HCT116 (cell line): ENCODE measurements around the gene WIPI1.

Experiments
- CBX3 ChIP-seq: IDR thresholded peaks from 2 replicates; pipeline ENCODE4 v1.6.1; 2012; ENCODE audit warnings: low read depth
- CEBPB ChIP-seq: IDR thresholded peaks from 2 replicates; pipeline ENCODE4 v1.6.1; 2012; ENCODE audit warnings: low read depth
- CTCF ChIP-seq, 3 experiments: fragments of 200-600 bp in 1 of 3; sonication (generic) in 1 of 3; IDR thresholded peaks in 2 of 3; conservative IDR thresholded peaks in 1 of 3; 2 replicates each; pipeline ENCODE4 v1.5.1; 2012 to 2017; ENCODE audit warnings: low read depth in 2 of 3, low read length in 2 of 3, antibody characterized with exemption in 1 of 3, borderline replicate concordance in 1 of 3, control low read depth in 1 of 3, mild to moderate bottlenecking in 1 of 3, mixed read lengths in 1 of 3, mixed run types in 1 of 3, moderate library complexity in 1 of 3; ENCODE audit not compliant: insufficient read depth in 1 of 3
- EZH2 ChIP-seq: fragments of 200-600 bp; sonication (generic); IDR thresholded peaks from 2 replicates; pipeline ENCODE4 v1.6.1; 2017; ENCODE audit warnings: antibody characterized with exemption, mixed run types
- EZH2phosphoT487 ChIP-seq: fragments of 200-600 bp; IDR thresholded peaks from 2 replicates; pipeline ENCODE4 v1.6.1; 2018; ENCODE audit warnings: antibody characterized with exemption, borderline replicate concordance
- MAX ChIP-seq: IDR thresholded peaks from 2 replicates; pipeline ENCODE4 v1.6.1; 2012
- POLR2A ChIP-seq: IDR thresholded peaks from 2 replicates; pipeline ENCODE4 v1.7.0; 2011; ENCODE audit warnings: borderline replicate concordance; ENCODE audit not compliant: insufficient read depth, insufficient read length; ENCODE audit errors: extremely low read depth
- POLR2AphosphoS5 ChIP-seq: IDR thresholded peaks from 2 replicates; pipeline ENCODE4 v1.6.1; 2011; ENCODE audit warnings: mild to moderate bottlenecking, low read depth, low read length, moderate library complexity
- RAD21 ChIP-seq: IDR thresholded peaks from 2 replicates; pipeline ENCODE4 v1.6.1; 2012; ENCODE audit warnings: low read depth, mild to moderate bottlenecking
- TCF7L2 ChIP-seq: IDR thresholded peaks from 2 replicates; pipeline ENCODE4 v1.7.0; 2011; ENCODE audit warnings: borderline replicate concordance, inconsistent platforms; ENCODE audit not compliant: insufficient read depth, insufficient read length; ENCODE audit errors: extremely low read depth

DNA sequence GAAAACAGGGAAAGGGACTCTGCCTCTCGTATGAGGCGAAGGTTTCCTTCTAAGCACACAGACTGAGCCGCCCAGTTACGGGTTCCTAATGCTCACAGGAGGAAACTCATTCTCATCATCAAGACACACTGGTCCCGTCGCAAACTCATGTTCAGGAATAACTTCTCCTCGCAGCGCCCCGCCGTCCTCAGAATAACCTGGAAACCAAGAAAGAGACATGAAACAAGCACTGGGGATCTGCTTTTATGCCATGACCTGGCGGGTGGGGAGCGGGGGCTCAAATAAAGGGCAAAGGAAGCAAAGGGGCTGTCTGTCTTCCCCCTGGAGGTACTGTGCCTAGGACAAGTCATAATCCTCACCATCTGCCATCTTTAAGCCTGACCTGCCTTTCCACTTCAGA, 31.3 kb downstream of the WIPI1 start:
- no peak for TF ChIP-seq CTCF (IDR thresholded peaks at IDR 0.05 in 2 of 3, conservative IDR thresholded peaks at IDR 0.05 in 1 of 3; ENCODE audit: borderline replicate concordance in 1 of 3, insufficient read depth in 1 of 3, low read depth in 2 of 3, low read length in 2 of 3)
- TF ChIP-seq EZH2, result no peak
- TF ChIP-seq POLR2AphosphoS5, result no peak
- no peak for TF ChIP-seq POLR2A
- TF ChIP-seq TCF7L2, result no peak
- TF ChIP-seq CEBPB, result no peak
- no peak for TF ChIP-seq RAD21
- TF ChIP-seq EZH2phosphoT487, result no peak
- TF ChIP-seq CBX3, result no peak
- TF ChIP-seq MAX, result no peak
